GM12873 (cell line): Measurements from ENCODE around the gene CLCN1.

Experiments used
- TF ChIP-seq, protein P1 (sequence below): IDR thresholded peaks from 2 replicates; pipeline ENCODE4 v1.5.1; 2012; ENCODE audit warnings: low read depth, mild to moderate bottlenecking, moderate library complexity, low read length, control low read depth; ENCODE audit not compliant: insufficient read depth; ENCODE audit errors: missing control alignments

CLCN1 gene

DNA sequence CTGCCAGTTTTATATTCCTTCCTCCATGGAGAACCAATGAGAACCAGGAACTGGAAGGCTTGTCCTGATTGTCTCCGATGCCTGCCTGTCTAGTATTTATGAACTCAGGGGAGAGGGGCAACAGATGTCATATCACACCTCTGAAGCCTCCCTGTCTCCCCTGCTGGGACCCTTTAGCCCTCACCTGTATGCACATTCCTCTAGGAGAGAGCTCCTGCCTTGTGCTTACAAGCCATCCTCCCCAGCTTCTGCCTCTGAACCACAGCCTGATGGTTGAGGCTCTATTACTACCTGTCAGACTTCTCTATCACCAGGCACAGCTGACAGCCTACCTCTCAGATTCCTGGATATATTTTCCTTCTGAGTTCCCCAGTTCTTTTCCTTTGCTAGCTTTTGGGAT, 52.5 kb downstream of the CLCN1 start:
- TF ChIP-seq, protein P1, sequence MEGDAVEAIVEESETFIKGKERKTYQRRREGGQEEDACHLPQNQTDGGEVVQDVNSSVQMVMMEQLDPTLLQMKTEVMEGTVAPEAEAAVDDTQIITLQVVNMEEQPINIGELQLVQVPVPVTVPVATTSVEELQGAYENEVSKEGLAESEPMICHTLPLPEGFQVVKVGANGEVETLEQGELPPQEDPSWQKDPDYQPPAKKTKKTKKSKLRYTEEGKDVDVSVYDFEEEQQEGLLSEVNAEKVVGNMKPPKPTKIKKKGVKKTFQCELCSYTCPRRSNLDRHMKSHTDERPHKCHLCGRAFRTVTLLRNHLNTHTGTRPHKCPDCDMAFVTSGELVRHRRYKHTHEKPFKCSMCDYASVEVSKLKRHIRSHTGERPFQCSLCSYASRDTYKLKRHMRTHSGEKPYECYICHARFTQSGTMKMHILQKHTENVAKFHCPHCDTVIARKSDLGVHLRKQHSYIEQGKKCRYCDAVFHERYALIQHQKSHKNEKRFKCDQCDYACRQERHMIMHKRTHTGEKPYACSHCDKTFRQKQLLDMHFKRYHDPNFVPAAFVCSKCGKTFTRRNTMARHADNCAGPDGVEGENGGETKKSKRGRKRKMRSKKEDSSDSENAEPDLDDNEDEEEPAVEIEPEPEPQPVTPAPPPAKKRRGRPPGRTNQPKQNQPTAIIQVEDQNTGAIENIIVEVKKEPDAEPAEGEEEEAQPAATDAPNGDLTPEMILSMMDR, result no peak

DNA sequence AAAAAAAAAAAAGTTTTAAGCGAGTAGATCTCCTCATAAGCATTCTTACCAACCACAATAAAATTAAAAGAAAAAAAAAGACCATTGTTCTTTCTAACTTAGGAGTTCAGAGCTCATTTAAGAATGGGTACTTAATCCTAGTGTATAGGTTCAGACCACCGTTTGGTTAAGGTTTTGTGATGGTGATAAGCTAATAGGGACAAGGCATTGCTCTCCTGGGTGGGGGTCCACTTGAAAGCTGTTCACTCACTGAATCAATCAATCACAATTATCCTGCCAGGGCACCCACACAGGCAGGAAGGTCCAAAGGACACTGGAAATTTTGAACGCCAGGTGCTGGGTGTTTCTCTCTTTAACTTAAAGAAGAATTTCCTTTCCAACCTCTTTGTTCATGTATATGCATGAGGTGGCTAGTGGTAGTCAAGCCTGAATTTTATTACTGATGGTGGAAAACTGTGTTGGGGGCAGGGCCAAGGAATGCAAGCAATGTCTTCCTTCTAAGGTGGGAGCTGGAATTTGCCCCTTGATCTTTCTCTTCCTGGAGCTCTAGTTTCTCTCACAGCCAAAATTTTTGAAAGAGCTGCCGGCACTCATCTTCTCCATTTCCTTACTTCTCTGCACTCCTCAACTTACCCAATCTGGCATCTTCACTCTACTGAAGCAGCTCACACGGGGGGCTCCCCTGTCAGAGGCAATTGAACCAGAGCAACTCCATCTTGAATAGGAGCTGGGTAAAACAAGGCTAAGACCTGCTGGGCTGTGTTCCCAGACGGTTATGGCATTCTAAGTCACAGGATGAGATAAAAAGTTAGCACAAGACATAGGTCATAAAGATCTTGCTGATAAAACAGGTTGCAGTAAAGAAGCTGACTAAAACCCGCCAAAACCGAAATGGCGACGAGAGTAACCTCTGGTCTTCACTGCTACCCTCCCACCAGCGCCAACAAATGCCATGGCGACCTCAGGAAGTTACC, 54.1 kb downstream of the CLCN1 start:
- TF ChIP-seq, protein P1, result no peak

DNA sequence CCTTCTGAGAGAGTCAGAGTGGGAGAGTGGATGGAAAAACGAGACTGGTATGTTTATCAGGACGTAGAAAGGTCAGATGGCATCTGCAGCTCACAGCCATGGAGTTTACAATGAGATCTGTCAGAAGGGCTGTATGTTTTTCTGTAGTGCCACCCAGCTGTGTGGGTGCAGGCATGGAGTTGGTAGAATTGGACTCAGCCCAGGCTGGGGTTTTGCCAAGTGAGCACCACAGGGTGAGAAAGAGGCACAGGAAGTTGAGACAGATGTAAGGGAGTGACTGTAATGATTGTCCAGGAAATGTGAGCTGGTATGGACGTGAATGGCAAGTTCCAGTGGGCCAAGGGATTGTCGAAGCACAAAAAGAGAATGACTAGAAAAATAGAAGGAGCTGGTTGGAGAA, 56.2 kb downstream of the CLCN1 start:
- TF ChIP-seq, protein P1, result no peak

DNA sequence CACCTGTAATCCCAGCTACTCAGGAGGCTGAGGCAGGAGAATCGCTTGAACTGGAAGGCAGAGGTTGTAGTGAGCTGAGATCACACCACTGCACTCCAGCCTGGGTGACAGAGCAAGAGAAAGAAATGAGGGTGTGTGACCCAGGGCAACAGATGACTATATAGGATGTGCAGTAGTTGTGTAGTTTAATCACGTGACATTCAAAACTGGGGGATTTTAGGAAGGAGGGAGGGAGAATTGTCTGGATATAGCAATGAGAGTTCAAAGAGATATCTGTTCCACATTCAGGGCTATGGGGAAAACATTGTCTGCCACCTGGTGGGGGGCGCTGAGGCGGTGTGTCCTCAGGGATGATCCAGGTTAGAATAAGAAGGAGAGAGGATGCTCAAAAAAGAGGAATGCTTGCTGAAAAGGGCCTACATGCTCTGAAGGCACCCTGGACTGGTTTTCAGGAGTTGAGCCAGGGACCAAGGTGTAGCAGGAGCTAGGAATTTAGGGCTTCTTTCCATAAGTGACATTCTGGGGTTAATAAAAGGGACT, 57.4 kb downstream of the CLCN1 start:
- TF ChIP-seq, protein P1, result no peak

DNA sequence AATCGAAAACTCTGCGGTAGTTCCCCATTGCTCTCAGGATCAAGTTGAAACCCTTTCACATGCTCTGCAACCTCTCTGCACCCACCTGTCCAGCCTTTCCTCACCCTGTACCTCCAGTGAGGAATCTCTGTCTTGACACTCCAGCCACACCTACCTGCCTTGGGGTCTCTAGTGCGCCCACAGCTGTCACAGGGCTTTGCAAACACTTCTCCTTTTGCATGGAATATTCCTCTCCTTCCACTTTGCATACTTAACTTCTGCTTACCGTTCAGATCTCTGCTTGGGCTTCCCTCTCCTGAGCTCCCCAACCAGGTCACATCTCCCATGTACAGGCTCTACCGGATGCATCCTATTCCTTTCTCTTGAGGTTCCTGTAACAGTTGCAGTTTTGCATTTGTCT, 58.6 kb downstream of the CLCN1 start:
- TF ChIP-seq, protein P1, result no peak

DNA sequence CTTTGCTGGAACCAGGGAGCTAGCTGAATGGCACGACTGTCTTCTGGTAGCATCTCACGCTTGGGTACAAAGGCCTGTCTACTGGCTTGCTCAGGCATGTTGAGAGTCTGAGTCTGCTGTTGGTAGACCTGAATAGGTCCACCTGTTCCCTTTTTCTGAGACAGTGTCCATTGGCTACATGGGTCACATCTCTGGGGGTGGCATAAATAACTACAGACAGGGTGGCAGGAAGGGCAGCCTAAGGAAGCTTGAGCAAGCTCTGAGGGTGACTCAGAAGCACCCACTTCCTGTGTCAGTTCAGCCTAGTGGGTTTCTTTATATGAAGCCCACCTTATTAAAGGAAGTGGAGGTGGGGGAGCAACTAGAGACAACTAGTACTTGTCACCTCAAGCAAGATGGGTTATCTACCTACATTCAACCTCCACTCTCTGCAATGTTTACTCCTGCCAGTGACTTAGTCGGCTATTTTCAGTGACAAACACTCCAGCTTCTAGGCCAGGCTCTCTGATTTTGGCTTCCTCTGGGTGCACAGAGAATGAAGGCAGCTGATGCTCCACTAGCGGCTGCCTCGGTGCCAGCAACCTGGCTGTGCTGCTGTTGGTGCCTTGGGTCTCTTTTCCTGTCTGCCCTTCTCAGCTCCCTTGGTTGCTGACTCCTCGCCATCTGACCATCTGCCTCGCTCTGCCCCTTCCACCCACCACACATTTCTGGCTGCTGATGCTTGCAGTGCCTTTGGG, 59.6 kb downstream of the CLCN1 start:
- TF ChIP-seq, protein P1, result no peak

DNA sequence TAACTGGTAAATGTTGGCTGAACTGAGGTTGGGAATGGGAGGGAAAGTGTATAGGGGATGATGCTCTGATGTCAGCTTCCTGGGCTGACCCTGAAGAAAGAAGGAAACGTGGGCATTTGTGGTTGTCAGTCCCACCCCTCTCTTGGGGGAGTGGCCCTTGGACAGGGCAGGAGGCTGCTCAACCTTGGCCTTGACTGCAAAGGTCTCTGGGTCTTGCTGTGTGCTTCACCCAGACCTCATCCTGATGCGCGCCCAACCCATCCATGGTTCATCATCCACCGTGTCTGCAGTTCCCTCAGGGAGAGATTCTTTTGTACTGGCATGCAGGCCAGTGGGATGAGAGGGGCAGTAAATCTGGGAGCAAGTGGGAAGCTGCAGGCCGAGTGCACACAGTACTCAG, 60.5 kb downstream of the CLCN1 start:
- TF ChIP-seq, protein P1, result no peak
